GM19035 (cell line): ENCODE measurements around the gene CYP46A1.
"Not testable (repeated sequence)": the region's sequence is repeated elsewhere in the genome, so short reads cannot be mapped to it uniquely, and the experiment has no call there.

Experiments used
- ATAC-seq: cut with Tn5 transposase; IDR thresholded peaks from one replicate; pipeline ENCODE4 v1.9.1; 2021; ENCODE audit not compliant: unreplicated experiment

Gene CYP46A1

GRCh38 chr14:99656171-99656570, 27.9 kb upstream of the CYP46A1 start:
- no peak for ATAC-seq

- ATAC-seq = no peak
Observed at GRCh38 chr14:99657645-99658155, 26.4 kb upstream of the CYP46A1 start.

GRCh38 chr14:99658218-99658845, 25.8 kb upstream of the CYP46A1 start:
- no peak for ATAC-seq

GRCh38 chr14:99659333-99659741, 24.8 kb upstream of the CYP46A1 start:
- no peak for ATAC-seq

GRCh38 chr14:99660006-99660566, 24.0 kb upstream of the CYP46A1 start:
- no peak for ATAC-seq

GRCh38 chr14:99660794-99661193, 23.3 kb upstream of the CYP46A1 start:
- ATAC-seq = no peak

- ATAC-seq = not testable (repeated sequence)
Observed at GRCh38 chr14:99661206-99661605, 22.9 kb upstream of the CYP46A1 start.

GRCh38 chr14:99662846-99663245, 21.3 kb upstream of the CYP46A1 start:
- ATAC-seq = no peak

GRCh38 chr14:99663386-99664057, 20.6 kb upstream of the CYP46A1 start:
- no peak for ATAC-seq

GRCh38 chr14:99664058-99664936, 19.8 kb upstream of the CYP46A1 start:
- ATAC-seq = no peak

- ATAC-seq = no peak
Observed at GRCh38 chr14:99664937-99665273, 19.2 kb upstream of the CYP46A1 start.

GRCh38 chr14:99666533-99666932, 17.6 kb upstream of the CYP46A1 start:
- no peak for ATAC-seq

GRCh38 chr14:99667045-99667444, 17.1 kb upstream of the CYP46A1 start:
- ATAC-seq = no peak

GRCh38 chr14:99667821-99668220, 16.3 kb upstream of the CYP46A1 start:
- ATAC-seq = no peak

GRCh38 chr14:99668307-99669295, 15.5 kb upstream of the CYP46A1 start:
- no peak for ATAC-seq

- ATAC-seq = no peak
Observed at GRCh38 chr14:99670361-99671234, 13.5 kb upstream of the CYP46A1 start.

GRCh38 chr14:99671235-99672224, 12.6 kb upstream of the CYP46A1 start:
- no peak for ATAC-seq
